Endothelial cell of umbilical vein (primary cell): ENCODE measurements around the gene DEPDC1B.

Experiments used
- EZH2 ChIP-seq: IDR thresholded peaks from 2 replicates; pipeline ENCODE4 v1.6.1; 2012; ENCODE audit warnings: borderline replicate concordance, low read depth, mild to moderate bottlenecking, moderate library complexity, low read length, inconsistent platforms; ENCODE audit not compliant: severe bottlenecking
- POLR2A ChIP-seq: IDR thresholded peaks from 2 replicates; pipeline ENCODE4 v1.6.1; 2012; ENCODE audit warnings: low read depth, mild to moderate bottlenecking, control low read depth, low read length
- POLR2AphosphoS5 ChIP-seq: IDR thresholded peaks from 2 replicates; pipeline ENCODE4 v1.6.1; 2012; ENCODE audit warnings: low read depth, mild to moderate bottlenecking, control low read depth, low read length, moderate library complexity; ENCODE audit not compliant: insufficient read depth
- TF ChIP-seq, protein P1 (sequence below), 2 donors: IDR thresholded peaks; 1 replicate in 1 of 2; 2 replicates in 1 of 2; pipeline ENCODE4 v1.5.1; 2011; ENCODE audit warnings: low read length in 2 of 2, mild to moderate bottlenecking in 2 of 2, moderate library complexity in 2 of 2, control low read depth in 1 of 2, inconsistent platforms in 1 of 2, low read depth in 1 of 2; ENCODE audit not compliant: insufficient read depth in 1 of 2; ENCODE audit errors: extremely low read depth in 1 of 2

DNA sequence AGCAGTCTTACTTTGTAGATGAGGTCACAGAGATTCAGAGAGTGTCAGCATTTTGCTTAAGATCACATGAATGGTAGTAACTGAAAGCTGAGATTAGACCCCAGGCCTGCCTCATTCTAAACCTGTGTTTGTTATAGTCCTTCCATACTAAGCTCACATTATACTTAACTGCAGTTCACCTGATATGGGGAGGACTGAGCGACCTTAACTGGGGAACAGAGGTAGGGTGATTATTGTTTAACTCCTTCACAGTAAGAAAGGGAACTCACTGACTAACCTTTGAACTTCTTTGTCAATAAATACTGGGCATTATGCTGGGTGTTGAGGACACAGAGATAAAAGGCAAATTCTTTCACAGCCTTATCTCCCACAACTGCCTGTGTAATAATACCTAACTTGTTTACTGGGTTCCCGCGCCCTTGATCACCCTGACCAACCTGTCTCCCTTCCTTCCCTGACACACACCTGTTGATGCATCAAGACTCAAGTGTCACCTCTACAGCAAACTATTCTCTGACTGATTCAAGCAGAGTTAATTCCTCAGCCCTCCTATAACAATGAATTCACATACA is 27.2 kb downstream of the DEPDC1B start:
- TF ChIP-seq POLR2A (no peak), POLR2AphosphoS5 (no peak), EZH2 (no peak)
- TF ChIP-seq, protein P1, sequence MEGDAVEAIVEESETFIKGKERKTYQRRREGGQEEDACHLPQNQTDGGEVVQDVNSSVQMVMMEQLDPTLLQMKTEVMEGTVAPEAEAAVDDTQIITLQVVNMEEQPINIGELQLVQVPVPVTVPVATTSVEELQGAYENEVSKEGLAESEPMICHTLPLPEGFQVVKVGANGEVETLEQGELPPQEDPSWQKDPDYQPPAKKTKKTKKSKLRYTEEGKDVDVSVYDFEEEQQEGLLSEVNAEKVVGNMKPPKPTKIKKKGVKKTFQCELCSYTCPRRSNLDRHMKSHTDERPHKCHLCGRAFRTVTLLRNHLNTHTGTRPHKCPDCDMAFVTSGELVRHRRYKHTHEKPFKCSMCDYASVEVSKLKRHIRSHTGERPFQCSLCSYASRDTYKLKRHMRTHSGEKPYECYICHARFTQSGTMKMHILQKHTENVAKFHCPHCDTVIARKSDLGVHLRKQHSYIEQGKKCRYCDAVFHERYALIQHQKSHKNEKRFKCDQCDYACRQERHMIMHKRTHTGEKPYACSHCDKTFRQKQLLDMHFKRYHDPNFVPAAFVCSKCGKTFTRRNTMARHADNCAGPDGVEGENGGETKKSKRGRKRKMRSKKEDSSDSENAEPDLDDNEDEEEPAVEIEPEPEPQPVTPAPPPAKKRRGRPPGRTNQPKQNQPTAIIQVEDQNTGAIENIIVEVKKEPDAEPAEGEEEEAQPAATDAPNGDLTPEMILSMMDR (IDR thresholded peaks at IDR 0.05; ENCODE audit: extremely low read depth in 1 of 2, insufficient read depth in 1 of 2, low read depth in 1 of 2, low read length in 2 of 2): no peak
